HG03196 (cell line): Measurements from ENCODE around the gene TMEM45B.
"Not testable (repeated sequence)": the region's sequence is repeated elsewhere in the genome, so short reads cannot be mapped to it uniquely, and the experiment has no call there.

Experiments used
- ATAC-seq: cut with Tn5 transposase; IDR thresholded peaks from one replicate; pipeline ENCODE4 v1.9.1; 2021; ENCODE audit not compliant: unreplicated experiment

The TMEM45B gene

DNA sequence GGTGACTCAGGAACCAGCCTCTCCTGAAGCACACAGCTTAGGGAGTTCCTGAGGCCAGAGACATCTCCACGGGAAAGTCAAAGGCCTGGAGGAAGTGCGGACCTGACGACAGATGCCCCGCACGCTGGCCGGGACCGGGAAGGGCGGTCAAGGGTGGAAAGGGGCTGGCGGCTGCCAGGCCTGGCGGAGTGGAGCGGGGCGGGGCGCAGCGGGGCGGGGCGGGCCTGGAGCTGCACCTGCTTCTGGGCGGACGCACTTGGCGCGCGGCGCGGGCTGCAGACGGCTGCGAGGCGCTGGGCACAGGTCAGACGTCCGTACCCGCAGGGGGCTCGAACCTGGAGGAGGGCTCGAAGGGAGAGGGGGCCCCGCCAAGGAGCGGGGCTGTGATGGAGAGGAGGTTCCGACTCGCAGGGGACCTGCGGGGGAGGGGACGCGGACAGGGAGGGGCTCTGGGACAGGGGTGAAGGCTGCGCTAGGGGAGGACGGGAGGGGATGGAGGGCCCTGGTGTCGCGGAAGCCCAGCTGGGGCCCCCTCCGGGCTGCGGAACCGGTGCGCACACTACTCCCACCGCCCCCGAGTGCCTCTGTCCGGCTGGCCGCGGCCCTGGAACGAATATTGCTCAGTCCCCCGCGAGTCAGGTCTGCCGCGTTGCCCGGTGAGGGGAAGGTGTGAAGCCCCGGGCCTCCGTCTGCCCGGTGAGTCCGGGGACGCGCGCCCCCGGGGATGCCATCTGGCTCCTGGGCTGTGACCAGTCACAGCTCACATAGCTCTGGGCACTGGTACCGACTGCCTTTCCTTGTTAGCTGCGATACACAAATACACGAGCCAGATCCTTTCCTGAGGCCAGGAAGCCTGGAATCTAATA is at the start of gene TMEM45B:
Gene TMEM45B (plus strand): TSS at position 253 of the 866 bp plus-strand sequence. CDS start 36,635 bp downstream, outside the sequence.
- ATAC-seq: no peak

DNA sequence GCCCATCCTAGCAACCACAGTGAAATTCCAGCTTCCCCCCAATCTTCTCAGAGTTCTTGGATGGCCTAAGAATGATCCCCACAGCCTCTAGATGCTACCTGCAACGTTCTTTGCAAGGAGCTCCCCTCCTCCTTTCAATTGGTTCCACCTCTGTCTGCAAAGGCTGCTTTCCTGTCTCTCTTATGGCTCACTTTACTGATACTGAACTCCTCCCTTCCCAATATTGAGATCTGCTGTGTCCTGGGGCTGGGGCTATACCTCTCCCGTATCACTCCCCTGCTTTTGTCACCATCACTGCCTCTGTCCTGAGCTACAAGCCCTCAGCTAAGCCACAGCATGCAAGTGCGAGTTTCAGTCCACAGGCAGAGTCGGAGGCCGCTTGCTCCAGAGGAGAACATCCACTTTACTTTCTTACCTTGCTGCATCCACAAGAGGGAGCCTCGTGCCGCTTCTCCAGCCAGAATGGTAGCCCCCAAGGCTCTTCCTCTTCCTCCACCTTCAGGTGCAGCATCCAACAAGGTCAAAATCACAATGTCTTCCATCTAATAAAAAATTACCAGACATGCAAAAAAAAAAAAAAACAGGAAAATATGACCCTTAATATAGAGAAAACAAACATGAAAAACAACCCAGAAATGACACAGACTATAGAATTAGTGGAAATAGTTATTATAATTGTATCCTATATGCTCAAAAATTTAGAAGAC is 48.6 kb upstream of the TMEM45B start:
- ATAC-seq: no peak

DNA sequence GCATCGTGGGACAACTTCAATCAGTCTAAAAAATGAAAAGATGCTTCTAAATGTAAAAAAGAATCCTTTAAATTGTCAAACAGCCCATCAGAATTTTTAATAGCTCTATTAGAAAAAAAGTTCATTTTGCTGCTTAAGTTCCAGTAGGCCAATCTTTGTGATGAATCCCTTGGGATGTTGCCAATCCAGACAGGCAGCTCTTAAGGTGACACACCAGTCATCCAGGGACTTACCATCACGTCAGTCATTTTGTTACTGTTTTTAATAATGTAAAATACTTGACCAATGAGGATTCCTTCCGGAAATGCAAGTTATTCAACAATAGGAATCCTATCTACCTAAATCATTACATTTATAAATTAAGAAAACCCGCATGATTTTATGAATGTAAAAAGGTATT is 47.8 kb upstream of the TMEM45B start:
- ATAC-seq: no peak

DNA sequence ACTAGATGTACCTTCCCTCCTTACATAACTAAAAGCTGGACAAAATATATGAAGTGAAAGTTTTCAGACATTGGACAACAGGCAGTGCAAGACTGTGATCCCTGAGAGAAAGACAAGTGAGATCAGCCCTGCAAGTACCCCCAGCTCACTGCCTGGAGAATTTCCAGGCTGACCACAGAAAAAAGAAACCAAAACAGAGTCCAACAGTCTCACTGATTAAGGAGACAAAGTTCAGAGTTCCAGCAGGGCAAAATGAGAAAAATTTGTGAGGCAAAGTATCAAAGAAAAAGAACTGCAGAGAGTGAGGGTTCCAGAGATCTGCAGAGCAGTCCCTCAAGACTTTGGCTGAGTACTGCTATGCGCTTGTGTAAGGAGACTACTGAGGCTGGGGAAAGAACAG is 47.3 kb upstream of the TMEM45B start:
- ATAC-seq: no peak

DNA sequence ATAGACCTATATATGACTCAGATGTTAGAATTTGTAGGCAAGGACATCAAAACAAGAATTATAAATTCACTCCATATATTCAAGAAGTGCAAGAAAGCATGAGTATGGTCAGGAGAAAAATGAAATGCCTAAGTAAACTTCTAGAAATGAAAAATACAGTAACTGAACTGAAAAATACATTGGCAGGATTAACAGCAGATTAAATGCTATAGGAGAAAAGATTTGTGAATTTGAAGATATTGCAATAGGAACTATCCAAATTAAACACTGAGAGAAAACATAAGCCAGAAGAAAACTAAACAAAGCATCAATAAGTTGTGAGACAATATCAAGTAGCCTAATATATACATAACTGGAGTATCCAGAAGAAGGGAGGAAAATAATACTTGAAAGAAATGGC is 46.6 kb upstream of the TMEM45B start:
- ATAC-seq: no peak

DNA sequence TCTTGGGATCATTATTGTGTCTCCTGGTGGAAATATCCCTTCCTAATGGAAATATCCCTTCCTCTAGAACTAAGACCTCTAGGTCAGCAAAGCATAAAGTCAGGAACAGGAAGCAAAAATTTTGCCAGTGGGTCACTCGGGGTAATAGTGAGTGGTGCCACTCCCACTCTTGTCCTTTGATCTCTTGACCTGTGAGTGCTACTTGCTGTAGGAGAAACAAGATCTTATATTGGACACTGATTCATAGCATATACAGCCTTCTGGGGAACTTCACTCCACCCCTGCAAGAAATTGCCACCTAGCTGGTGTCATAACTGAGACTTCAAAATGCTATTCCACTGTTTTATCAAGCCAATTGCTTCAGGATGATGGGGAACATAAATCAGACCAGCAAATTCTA is 44.7 kb upstream of the TMEM45B start:
- no peak for ATAC-seq

DNA sequence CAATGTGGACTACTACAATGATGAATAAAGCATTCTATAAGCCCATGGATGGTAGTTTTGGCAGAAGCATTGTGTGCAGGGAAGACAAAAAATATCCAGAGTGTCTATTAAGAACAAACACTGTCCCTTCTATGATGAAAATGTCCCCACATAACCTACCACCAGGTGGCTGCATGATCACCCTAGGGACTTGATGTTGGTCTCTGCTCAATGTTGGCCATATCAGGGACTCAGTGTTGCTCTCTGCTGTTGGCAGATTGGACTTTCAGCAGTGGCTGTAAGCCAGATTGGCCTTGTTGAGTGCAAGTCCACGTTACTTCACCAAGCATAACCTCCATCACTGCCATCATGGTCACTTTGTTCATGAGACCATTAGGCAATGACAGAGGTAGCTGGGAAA is 44.2 kb upstream of the TMEM45B start:
- ATAC-seq: not testable (repeated sequence)

DNA sequence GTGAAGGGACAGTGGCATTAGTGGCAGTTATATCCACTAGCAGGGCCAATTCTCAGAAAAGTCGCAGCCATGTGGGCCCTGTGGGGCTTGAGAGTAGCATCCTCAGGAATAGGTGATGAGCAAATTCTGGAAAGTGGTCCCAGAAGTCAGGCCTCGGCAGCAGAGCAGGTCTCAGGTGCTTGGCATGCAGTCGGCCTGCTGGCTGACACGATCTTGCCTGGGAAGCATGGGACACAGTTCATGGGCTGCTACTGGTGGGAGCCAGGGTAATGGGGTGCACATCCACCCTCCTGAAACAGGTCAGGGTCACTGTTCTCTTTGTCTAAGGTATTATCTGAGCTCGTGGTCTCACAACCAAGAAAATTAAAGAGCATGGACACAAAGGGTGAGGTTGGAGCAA is 36.8 kb upstream of the TMEM45B start:
- no peak for ATAC-seq

DNA sequence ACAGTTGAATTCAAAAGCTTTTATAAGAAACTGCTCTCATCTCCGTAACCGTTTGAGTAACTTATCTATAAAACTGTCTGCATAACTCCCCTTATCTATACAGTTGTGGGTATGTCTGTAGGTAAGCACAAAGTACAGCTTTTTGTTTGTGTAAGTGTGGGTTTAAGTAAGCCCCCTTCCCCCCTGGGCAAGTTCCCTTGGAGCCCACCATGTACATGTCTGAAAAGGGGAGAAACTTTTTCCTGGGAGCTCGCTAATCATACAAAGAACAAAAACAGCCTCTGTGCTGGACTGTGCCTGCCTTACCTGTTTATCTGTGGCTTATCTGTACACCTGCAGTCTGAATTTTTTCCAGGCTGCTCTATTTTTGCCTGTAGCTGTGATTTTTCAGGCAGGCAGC is 36.3 kb upstream of the TMEM45B start:
- no peak for ATAC-seq

DNA sequence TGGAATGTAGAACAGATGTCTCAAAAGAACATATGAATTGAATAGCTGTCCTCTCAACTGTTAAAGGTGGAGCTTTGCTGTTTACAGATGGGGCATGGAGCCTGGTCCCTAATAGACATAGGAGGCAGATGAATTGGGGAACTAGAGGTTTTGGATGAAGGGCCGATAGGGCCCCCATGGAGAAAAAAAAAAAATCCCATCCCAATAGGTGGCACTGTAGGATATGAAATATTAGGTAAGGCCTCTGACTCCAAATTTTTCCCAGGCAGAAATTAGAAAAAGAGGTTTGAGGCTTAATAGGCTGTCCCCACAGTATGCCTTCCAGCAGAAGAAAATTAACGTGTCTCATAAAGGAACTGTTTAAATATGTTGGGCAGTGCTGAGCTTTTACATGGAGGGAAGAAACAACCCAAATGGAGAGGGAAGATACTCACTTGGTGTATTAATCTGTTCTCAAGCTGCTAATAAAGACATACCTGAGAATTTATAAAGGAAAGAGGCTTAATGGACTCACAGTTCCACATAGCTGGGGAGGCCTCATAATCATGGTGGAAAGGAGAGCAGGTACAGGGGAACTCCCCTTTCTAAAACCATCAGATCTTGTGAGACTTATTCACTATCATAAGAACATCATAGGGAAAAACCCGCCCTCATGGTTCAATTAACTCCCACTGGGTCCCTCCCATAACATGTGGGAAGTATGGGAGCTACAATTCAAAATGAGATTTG is 30.1 kb upstream of the TMEM45B start:
- ATAC-seq: no peak

DNA sequence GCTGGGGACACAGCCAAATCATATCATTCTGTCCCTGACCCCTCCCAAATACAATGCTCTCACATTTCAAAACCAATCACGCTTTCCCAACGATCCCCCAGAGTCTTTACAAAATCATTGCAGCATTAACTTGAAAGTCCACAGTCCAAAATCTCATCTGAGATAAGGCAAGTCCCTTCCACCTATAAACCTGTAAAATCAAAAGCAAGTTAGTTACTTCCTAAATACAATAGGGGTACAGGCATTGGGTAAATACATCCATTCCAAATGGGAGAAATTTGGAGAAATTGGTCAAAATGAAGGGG is 29.6 kb upstream of the TMEM45B start:
- not testable (repeated sequence) for ATAC-seq

DNA sequence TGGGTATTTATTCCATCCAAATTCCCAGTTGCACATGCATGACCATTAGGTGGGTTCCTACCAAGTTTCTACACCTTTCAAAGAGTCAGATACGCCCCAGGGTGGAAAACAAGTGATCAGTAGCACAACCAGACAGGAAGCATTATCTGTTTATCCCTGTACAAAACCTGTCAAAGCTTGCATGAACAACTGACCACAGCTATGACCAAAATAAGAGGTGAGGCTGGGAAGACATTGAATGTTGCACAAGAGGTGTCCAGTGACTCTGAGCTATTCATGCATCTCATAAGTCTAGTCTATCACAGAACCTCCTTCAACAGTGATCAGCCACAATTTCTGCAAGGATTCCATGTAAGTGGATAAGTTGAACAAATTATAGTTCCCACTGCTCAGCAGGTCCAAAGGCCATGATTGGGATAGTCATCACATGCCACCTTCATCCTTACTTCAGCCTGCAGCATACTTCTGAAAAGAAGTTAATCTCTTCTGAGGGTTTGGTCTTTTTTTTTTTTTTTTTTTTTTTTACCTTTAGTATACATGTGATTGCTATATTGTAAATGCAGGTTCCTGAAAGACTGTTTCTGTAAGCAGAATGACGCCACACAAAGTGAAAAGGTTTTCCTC is 28.0 kb upstream of the TMEM45B start:
- ATAC-seq: no peak

DNA sequence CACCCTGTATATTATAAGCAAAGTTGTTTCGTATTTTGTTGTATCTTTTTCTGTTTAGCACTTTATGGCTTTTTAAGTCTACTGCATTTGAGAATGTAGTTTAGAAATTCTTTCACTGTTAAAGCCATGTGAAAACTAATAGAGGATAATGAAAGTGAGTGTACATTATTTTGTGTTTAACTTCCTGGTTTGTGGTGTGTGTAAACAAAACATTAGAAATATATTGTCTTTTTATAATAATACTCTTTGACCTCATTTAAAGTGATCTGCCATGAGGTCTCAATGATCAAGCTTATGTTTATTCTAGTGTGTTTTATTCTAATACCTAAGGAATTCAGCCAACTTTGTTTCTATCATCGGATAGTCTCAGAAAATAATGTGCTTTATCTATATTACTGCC is 27.4 kb upstream of the TMEM45B start:
- ATAC-seq: no peak

DNA sequence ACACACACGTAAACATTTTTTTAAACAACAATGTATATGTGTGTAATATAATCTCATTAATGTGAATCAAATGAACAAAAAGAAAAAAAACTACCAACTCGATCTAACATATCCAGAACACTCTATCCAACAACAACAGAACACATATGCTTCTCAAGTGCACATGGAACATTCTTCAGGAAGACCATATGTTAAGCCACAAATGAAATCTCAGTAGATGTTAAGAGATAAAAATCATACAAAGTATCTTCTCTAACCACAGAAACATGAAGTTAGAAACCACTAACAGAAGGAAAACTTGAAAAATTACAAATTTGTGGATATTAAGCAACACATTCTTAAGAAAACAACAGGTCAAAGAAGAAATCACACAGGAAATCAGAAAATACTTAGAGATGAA is 25.5 kb upstream of the TMEM45B start:
- ATAC-seq: no peak

DNA sequence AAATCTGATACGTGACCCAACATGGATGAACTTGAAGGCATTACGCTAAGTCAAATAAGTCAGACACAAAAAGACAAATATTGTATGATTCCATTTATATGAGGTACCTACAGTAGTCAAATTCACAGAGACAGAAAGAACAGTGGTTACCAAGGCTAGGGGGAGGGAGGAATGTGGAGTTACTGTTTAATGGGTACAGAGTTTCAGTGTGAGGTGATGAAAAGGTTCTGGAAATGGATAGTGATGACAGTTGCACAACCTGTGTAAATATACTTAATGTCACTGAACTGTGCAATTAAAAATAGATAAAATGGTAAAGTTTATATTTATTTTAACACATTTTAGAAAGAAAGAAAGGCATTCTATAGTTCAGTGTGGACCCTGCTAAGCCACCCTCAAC is 24.1 kb upstream of the TMEM45B start:
- no peak for ATAC-seq

DNA sequence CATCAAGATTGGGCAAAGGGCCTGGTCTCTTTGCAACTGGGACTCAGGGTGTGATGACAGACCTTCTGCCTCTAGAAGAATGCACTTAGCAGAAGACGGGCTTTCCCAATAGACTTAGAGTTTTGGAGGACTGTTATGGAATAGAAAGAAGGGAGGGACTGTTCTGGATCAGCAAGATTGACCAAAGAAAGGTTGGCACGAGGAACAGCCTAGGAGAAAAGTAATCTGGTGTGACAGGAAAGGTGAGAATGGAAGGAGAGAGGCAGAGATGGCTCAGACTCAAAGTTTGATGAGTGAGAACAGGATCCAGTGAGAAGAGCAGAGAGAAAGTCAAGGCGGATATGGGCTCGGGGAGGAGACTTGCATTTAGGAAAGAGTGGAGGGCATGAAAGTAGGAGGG is 23.0 kb upstream of the TMEM45B start:
- no peak for ATAC-seq

DNA sequence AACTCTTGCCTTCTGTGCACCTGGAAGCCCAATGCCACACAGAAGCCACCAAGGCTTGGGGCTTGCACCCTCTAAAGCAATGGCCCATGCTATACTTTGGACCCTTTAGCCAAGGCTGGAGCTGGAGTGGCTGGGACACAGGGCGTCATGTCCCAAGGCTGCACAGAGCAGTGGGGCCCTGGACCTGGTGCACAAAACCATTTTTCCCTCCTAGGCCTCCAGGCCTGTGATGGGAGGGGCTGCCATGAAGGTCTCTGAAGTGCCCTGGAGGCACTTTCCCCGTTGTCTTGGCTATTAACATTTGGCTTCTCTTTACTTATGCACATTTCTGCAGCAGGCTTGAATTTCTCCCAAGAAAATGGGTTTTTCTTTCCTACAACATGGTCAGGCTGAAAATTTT is 20.6 kb upstream of the TMEM45B start:
- ATAC-seq: no peak

DNA sequence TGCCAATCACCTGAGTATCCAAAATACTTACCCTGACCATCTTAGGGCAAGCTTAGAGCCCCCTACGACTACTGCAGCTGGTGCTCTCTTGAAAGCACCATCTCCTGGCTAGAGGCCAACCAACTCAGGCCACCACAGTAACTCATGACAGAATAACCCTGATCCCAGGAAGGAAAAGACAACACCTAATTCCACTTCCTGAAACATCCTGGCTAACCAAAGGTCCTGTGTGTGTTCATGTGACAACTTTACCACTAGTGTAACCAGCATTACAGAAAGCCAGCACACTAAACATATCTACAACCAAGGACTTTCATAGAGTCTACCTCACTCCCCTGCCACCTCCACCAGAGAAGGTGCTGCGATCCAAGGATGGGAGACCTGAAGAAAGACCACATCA is 17.4 kb upstream of the TMEM45B start:
- ATAC-seq: no peak

DNA sequence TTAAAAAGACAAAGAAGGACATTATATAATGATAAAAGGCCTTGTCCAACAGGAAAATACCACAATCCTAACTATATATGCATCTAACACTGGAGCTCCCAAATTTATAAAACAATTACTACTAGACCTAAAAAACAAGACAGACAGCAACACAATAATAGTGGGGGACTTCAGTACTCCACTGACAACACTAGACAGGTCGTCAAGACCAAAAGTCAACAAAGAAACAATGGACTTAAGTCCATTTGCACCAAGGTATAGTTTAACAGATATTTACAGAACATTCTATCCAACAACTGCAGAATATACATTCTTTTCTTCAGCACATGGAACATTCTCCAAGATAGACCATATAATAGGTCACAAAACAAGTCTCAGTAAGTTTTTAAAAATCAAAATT is 15.5 kb upstream of the TMEM45B start:
- not testable (repeated sequence) for ATAC-seq

DNA sequence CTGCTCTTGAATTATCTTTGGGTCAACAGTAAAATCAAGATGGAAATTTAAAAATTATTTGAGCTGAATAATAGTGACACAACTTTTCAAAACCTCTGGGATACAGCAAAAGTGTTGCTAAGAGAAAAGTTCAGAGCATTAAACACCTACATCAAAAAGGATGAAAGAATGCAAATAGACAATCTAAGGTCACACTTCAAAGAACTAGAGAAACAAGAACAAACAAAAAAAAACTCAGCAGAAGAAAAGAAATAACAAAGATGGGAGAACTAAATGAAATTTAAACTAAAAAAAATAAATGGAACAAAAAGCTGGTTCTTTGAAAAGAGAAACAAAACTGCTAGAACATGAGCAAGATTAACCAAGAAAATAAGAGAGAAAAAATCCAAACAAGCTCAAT is 15.0 kb upstream of the TMEM45B start:
- ATAC-seq: no peak

DNA sequence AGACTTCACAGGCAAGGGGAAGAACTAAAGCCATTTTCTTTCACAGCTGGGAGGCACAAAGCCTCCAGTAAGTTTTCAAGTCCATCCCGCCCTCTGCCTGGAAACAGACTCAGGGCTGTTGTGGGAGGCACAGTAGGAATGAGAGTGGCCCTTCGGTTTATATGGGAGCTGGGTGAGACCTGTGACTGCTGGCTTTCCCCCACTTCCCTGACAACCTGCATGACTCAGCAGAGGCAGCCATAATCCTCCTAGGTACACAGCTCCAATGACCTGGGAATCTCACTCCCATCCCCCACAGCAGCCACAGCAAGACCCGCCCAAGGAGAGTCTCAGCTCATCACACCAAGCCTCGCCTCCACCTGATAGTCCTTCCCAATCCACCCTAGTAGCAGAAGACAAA is 12.1 kb upstream of the TMEM45B start:
- ATAC-seq: no peak

DNA sequence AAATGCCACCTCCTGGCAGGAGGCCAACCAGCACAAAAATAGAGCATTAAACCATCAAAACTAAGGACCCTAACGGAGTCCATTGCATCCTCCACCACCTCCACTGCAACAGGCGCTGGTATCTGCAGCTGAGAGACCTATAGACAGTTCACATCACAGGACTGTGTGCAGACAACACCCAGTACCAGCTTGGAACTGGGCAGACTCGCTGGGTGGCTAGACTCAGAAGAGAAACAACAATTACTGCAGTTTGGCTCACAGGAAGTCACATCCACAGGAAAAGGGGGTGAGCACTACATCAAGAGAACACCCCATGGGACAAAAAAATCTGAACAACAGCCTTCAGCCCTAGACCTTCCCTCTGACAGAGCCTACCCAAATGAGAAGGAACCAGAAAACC is 11.6 kb upstream of the TMEM45B start:
- ATAC-seq: no peak
